Natural killer cell (primary cell): ENCODE data around the gene CFAP99. TPM values are rescaled to one million over a fixed set of nuclear protein-coding genes. Genes with fewer than 3 reads are reported as not detected.

Source experiments
- ATAC-seq, 3 donors: fragments of 150-1000 bp in 2 of 3; fragments of 200-7000 bp in 1 of 3; cut with Tn5 transposase; 1 replicate in 1 of 3; 2 replicates in 2 of 3; pipeline ENCODE4 v1.10.0; 2021; ENCODE audit warnings: mild to moderate bottlenecking in 2 of 3, moderate library complexity in 2 of 3
- DNase-seq, 2 donors: peaks; one replicate each; pipeline versions ENCODE4 v3.0.0 to v3.0.0-alpha.2; 2013 to 2021; ENCODE audit warnings: mixed read lengths in 1 of 2
- H3K27ac ChIP-seq: one replicate; pipeline ENCODE4 v1.5.1; 2013; ENCODE audit warnings: mild to moderate bottlenecking, low read length
- H3K27me3 ChIP-seq: one replicate; pipeline ENCODE4 v1.6.1; 2013; ENCODE audit warnings: low read length; ENCODE audit not compliant: control insufficient read depth, insufficient read depth
- H3K36me3 ChIP-seq: one replicate; pipeline ENCODE4 v1.6.1; 2013; ENCODE audit warnings: low read length; ENCODE audit not compliant: control insufficient read depth, insufficient read depth
- H3K4me1 ChIP-seq: one replicate; pipeline ENCODE4 v1.6.1; 2013; ENCODE audit warnings: low read length; ENCODE audit not compliant: control insufficient read depth, insufficient read depth
- H3K4me3 ChIP-seq: one replicate; pipeline ENCODE4 v1.5.1; 2013; ENCODE audit warnings: low read length
- H3K9me3 ChIP-seq: one replicate; pipeline ENCODE4 v1.6.1; 2013; ENCODE audit warnings: low read length; ENCODE audit not compliant: control insufficient read depth, insufficient read depth
- H3K27ac Mint-ChIP-seq, 2 donors: one replicate each; pipeline ENCODE4 v1.8.0; 2022; ENCODE audit warnings: mild to moderate bottlenecking in 2 of 2, mixed read lengths in 2 of 2, moderate library complexity in 1 of 2
- H3K27me3 Mint-ChIP-seq, 2 donors: one replicate each; pipeline ENCODE4 v1.8.0; 2022; ENCODE audit warnings: low read depth in 2 of 2, mixed read lengths in 2 of 2
- H3K36me3 Mint-ChIP-seq: one replicate; pipeline ENCODE4 v1.8.0; 2022; ENCODE audit warnings: mixed read lengths
- H3K4me1 Mint-ChIP-seq, 2 donors: one replicate each; pipeline ENCODE4 v1.8.0; 2022; ENCODE audit warnings: mixed read lengths in 2 of 2
- H3K4me3 Mint-ChIP-seq: one replicate; pipeline ENCODE4 v1.8.0; 2022; ENCODE audit warnings: mild to moderate bottlenecking, moderate library complexity, mixed read lengths
- H3K9me3 Mint-ChIP-seq, 2 donors: one replicate each; pipeline ENCODE4 v1.8.0; 2022; ENCODE audit warnings: mixed read lengths in 2 of 2
- WGBS: methylation state at CpG from one replicate; pipeline ENCODE4 v1.1.7; 2013; ENCODE audit warnings: missing lambda C conversion rate; ENCODE audit not compliant: insufficient coverage; 5-methylcytosine and 5-hydroxymethylcytosine counted together
- intact Hi-C: fragments of 100-400 bp; cut with micrococcal nuclease; formaldehyde crosslinking; loops from one replicate; pipeline ENCODE4 v1.14.2; 2022
- total RNA-seq, 4 donors: library from RNA; stranded (reverse); fragments of 120-200 nt in 1 of 4; gene quantifications; one replicate each; pipeline versions ENCODE4 v1.2.3 to v1.2.4, GENCODE V29; 2013 to 2022
- TF ChIP-seq, protein P1 (sequence below): fragments of 200-600 bp; IDR thresholded peaks from one replicate; pipeline ENCODE4 v1.8.0; 2022; ENCODE audit warnings: antibody characterized with exemption

CFAP99 gene
- total RNA-seq, 3 donors from 2014 or later (not counting 1 experiment from before 2014, with no cell fraction given), result not detected

DNA sequence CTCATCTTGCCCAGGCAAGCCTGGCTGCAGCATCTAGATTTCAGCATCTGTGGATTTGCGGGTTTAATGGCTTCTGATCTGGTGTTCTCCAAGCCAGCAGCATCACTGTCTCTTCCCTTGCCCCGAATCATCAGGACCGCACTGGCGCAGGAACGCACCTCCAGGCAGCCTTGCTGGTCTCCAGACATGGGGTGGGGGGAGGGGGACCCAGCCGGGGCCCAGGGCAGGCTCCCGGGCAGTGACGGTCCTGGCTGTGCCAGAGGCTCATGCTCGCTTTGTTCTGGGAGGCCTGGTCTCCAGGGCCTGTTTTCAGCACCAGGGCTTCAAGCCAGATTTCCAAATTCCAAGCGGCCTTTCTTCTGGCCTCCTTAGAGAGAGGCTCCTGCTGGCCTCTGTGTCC is 4.9 kb downstream of the CFAP99 start:
- WGBS, result 86% methylated on average over 10 of the region's 10 CpGs
- Histone ChIP-seq H3K27me3 (peaks cover 13% of the 10 kb centered on the region), H3K4me1 (peaks cover 11% of the 10 kb centered on the region), H3K9me3 (no peaks in the 10 kb centered on the region), H3K36me3 (no peaks in the 10 kb centered on the region), H3K27ac (no peak overlapping the region), H3K4me3 (no peak overlapping the region)
- Mint-ChIP-seq H3K27me3 (peaks cover 18 to 20% of the 10 kb centered on the region in 2 donors), H3K4me1 (peaks cover 17% of the 10 kb centered on the region in 2 donors), H3K36me3 (no peaks in the 10 kb centered on the region), H3K4me3 (no peak overlapping the region), H3K27ac (no peak overlapping the region), H3K9me3 (no peaks in the 10 kb centered on the region)
- ATAC-seq (no peak), DNase-seq (no peak)
- TF ChIP-seq, protein P1, sequence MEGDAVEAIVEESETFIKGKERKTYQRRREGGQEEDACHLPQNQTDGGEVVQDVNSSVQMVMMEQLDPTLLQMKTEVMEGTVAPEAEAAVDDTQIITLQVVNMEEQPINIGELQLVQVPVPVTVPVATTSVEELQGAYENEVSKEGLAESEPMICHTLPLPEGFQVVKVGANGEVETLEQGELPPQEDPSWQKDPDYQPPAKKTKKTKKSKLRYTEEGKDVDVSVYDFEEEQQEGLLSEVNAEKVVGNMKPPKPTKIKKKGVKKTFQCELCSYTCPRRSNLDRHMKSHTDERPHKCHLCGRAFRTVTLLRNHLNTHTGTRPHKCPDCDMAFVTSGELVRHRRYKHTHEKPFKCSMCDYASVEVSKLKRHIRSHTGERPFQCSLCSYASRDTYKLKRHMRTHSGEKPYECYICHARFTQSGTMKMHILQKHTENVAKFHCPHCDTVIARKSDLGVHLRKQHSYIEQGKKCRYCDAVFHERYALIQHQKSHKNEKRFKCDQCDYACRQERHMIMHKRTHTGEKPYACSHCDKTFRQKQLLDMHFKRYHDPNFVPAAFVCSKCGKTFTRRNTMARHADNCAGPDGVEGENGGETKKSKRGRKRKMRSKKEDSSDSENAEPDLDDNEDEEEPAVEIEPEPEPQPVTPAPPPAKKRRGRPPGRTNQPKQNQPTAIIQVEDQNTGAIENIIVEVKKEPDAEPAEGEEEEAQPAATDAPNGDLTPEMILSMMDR, result no peak
- intact Hi-C loops, result no loop called here

DNA sequence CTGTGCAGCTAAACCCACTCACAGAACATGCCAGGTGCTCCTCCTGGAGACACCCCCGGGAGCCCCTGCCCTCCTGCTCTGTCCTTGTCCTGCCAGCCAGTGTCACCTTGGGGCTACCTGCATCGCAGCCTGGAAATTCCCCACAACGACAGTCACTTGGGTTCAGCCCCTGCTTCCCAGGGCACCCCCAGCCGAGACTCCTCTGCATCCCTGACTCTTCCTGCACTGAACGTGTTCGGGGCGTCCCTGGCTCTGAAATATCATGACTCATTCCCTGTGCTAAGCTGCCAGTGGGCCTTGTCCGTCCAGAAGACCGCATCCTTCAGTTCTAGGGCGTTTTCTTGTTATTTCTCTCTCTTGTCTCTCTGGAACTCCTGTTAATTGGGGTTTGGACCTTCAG is 5.8 kb downstream of the CFAP99 start:
- WGBS, result 82% methylated on average over 10 of the region's 10 CpGs
- Mint-ChIP-seq H3K4me1 (peaks cover 8 to 11% of the 10 kb centered on the region in 2 donors), H3K36me3 (no peaks in the 10 kb centered on the region), H3K27me3 (peaks cover 20 to 22% of the 10 kb centered on the region in 2 donors), H3K4me3 (no peak overlapping the region), H3K9me3 (no peaks in the 10 kb centered on the region), H3K27ac (no peak overlapping the region)
- DNase-seq (no peak), ATAC-seq (no peak)
- intact Hi-C loops, result no loop called here
- peaks cover 13% of the 10 kb centered on the region for H3K27me3 ChIP-seq
- TF ChIP-seq, protein P1, result no peak
- no peak overlapping the region for H3K27ac ChIP-seq
- H3K36me3 ChIP-seq, result no peaks in the 10 kb centered on the region
- H3K9me3 ChIP-seq, result no peaks in the 10 kb centered on the region
- peaks cover 4% of the 10 kb centered on the region for H3K4me1 ChIP-seq
- no peak overlapping the region for H3K4me3 ChIP-seq

DNA sequence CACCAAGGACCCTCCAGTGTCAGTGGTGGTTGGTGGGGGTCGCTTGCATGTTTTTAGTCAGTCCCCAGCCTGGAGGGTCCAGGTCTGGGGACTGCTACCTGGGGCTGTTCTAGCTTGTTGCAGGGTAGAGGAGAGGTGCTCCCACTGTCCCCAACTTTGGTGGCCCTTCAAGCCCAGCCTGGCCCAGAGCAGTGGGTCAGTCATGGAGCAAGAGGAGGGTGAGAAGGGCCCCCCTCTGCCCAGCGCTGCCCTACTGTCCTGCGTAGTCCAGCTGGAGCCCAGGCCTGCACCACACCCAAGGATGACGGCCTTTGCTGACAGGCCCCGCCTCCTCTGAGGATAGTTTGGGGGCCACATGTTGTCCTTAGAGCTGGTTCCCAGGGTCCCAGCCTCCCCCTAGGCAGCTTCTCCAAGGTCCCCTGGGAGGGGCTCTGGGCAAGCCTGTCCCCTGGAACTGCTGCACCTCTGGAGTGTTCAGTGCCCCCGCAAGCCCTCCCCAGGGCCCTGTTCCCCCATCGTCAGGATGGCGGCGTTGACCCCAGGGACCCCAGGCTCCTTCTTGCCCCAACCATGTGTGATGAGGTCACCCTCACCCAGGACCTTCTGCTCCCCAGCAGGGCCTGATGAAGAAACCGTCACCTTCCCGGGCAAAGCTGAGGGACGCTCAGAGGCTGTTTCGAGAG is 6.8 kb downstream of the CFAP99 start:
- peaks cover 11 to 14% of the 10 kb centered on the region in 2 donors for H3K27me3 Mint-ChIP-seq
- no peak overlapping the region for H3K27ac ChIP-seq
- intact Hi-C loops, result no loop called here
- no peak for DNase-seq
- 94% methylated on average over 13 of the region's 13 CpGs for WGBS
- no peaks in the 10 kb centered on the region for H3K36me3 Mint-ChIP-seq
- no peaks in the 10 kb centered on the region for H3K9me3 ChIP-seq
- H3K36me3 ChIP-seq, result no peaks in the 10 kb centered on the region
- TF ChIP-seq, protein P1, result no peak
- peaks cover 0 to 4% of the 10 kb centered on the region in 2 donors for H3K4me1 Mint-ChIP-seq
- H3K4me3 Mint-ChIP-seq, result no peak overlapping the region
- ATAC-seq, result no peak
- H3K4me3 ChIP-seq, result no peak overlapping the region
- no peaks in the 10 kb centered on the region for H3K4me1 ChIP-seq
- H3K27ac Mint-ChIP-seq, result no peak overlapping the region
- no peaks in the 10 kb centered on the region for H3K9me3 Mint-ChIP-seq
- peaks cover 7% of the 10 kb centered on the region for H3K27me3 ChIP-seq

DNA sequence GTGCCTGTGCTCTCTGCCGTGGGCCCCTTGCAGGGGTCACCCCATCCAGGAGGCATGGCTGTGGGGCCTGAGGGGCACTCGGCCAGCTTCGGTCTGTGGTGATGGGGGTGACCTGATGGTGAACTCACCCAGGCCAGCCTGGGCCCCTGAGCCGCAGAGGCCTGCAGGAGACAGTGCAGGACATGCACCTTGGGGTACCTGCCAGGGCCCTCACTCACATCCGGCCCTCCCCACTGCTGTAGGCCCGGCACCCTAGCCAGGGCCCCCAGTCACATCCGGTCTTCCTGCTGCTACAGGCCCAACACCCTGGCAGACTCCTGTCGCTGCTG is 7.3 kb downstream of the CFAP99 start:
- Mint-ChIP-seq H3K9me3 (no peaks in the 10 kb centered on the region), H3K27ac (no peak overlapping the region), H3K27me3 (peaks cover 6 to 9% of the 10 kb centered on the region in 2 donors), H3K36me3 (no peaks in the 10 kb centered on the region), H3K4me3 (no peak overlapping the region), H3K4me1 (peaks cover 0 to 4% of the 10 kb centered on the region in 2 donors)
- H3K27ac ChIP-seq, result no peak overlapping the region
- DNase-seq, result no peak
- no peaks in the 10 kb centered on the region for H3K36me3 ChIP-seq
- no peak overlapping the region for H3K4me3 ChIP-seq
- ATAC-seq, result no peak
- H3K27me3 ChIP-seq, result peaks cover 2% of the 10 kb centered on the region
- H3K9me3 ChIP-seq, result no peaks in the 10 kb centered on the region
- 86% methylated on average over 8 of the region's 8 CpGs for WGBS
- intact Hi-C loops, result no loop called here
- TF ChIP-seq, protein P1, result no peak
- H3K4me1 ChIP-seq, result no peaks in the 10 kb centered on the region
